ENCODE measurements around the gene INTS3.

INTS3 gene

DNA sequence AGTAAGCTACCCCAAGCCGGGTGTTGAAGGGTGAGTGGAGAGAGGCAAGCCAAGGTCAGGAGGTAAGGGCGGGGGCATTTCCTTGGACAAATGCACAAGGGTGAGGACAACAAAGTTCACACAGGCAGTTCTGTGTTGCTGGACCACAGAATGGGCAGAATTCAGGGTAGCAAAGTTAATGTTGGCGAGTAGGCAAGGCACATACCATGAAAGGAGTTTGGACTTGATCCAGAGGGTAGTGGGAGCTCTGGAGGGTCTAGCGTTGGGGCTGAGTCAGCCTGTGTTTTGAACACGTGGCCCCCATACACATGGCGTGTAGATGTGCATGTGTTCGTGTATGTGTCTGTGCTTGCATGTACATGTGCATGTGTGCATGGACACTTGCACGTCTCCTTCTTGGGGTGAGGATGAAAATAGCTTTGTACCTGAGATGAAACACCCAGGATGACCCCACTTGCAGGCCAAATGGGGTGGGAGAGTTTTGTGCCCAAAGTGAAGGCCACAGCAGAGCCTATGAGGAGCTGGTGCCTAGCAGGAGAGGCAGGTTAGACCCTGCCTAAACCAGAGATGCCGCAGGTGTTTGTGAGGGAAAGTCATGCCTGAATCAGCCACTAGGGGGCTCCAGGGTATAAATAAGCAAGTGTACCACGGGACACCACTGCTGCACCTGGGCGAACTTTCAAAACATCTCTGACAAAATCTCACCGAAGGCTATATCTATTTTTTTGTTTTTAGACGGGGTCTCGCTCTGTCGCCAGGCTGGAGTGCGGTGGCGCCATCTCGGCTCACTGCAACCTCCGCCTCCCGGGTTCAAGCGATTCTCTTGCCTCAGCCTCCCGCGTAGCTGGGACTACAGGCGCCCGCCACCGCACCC lies 69.2 kb downstream of the INTS3 start:
- peak; percentile 19 to 42 for DNase-seq

DNA sequence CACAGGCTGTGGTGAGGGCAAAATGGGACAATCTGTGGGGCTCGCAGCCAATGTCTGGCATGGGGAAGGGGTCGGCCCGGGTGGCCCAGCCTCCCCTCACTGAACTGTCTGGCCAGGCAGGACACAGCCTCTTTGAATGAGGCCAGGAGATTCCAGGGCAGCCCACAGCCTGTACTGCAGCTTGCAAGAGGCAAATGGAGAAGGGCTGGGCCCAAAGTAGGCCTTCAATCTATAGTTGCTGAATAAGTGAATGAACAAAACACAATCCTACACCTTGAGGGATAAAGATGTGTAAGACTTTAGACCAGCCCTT lies 70.6 kb downstream of the INTS3 start:
- no peak for DNase-seq

- no peak for DNase-seq
These were observed 71.2 kb downstream of the INTS3 start for GRCh38 chr1:153799016-153799415.

DNA sequence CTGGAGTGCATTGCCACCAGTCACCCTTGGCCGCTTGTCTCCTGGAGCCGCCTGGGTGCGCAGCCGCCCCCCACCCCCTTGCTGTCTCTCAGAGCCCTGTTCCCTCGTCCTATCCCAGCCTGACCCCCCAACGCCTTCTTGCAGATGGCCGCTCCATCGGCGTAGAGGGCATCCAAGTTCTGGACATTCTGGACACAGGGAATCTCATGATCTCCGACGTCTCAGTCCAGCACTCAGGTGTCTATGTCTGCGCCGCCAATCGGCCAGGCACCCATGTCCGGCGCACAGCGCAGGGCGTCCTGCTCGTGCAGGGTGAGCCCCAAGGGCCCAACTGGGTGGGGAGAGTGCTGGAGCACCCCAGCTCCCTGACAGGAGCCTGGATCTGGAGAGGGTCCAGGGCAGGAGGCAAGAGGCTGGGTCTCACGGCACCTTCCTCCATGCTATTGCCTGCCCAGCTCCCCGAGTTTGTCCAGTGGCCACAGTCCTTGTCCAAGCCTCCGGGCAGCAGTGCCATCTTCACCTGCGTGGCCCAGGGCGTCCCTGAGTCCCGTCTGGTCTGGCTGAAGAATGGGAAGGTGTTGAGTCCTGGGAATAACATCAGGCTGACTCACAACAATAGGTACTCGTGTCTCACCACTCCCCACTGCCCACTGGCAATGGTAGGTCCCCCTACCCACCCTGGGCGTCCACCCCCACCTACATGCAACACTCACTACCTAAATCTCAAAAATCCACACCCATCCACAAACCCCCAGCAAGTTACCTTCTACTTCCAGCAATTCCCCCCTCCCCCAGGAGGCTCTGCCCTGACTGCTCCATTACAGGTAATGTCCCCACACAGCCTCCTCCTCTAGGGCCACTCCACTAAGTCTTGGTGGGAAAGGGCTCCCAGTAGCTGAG lies 72.0 kb downstream of the INTS3 start:
- DNase-seq = no peak

- no peak for DNase-seq
These were observed 72.7 kb downstream of the INTS3 start for GRCh38 chr1:153800516-153800915.

DNA sequence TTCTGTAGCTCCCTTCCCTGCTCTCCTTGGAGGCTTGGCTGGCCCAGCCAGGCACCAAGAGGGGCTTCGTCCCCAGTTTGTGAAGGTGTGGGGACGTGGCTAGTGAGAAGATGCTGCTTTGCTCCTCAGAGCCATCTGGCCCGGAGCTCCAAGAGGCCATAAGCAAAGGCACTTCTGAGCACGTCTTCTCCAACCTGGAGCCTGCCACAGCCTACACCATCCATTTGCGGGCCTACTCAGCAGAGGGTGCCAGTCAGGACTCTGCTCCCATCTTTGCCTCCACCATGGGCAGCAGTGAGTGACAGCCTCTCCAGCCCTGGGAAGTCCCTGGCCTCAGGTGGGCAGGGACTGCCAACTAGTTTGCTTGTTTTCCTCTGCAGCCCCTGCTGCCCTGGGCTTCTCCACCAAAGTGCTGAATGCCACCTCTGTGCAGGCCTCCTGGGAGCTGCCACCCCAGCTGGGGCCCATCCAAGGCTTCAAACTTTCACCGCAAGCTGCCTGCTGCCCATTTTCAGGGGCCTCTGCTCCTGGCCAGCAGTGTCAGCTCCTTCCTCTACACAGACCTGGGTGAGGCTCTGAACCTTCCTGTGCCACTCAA lies 73.3 kb downstream of the INTS3 start:
- no peak for DNase-seq

- no peak for DNase-seq
These were observed 74.2 kb downstream of the INTS3 start for GRCh38 chr1:153801786-153802697.

DNA sequence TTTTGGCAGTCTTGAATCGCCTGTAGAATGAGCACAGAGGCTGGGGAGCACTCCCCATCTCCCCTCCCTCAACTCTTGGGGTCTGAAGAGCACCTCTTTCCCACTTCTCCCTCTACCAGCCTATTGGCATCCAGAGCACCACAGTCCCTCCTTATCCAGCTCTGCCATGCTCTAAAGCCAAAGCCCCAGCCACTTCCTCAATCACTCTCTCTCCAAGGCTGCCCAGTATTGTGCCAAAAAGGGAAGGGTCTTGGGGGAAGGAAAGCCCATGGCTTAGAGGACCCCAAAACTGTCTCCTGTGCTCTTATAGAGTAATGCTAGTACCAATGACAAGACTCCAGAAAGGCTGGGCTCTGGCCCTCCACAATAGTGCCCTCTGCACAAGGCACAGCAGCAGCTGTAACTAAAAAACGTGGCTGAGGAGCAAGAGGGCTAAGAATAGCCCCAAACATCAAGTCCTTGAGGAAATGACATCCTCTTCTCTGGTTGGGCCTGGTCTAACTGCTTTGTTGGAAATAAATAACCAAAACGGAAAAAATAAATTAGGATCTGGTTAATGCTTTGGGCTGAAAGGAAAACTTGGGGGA lies 75.7 kb downstream of the INTS3 start:
- no peak for DNase-seq

- DNase-seq = no peak
These were observed 76.3 kb downstream of the INTS3 start for GRCh38 chr1:153804112-153804511.

GRCh38 chr1:153805042-153805745 lies 77.3 kb downstream of the INTS3 start:
- no peak for DNase-seq

- DNase-seq = no peak
These were observed 78.3 kb downstream of the INTS3 start for GRCh38 chr1:153805886-153806719.

GRCh38 chr1:153816283-153816889 lies 88.5 kb downstream of the INTS3 start:
- no peak for DNase-seq

- DNase-seq = no peak
These were observed 91.0 kb downstream of the INTS3 start for GRCh38 chr1:153818876-153819275.
